HG02870 (cell line): ENCODE measurements around the gene C16orf95.
"Not testable (repeated sequence)": the region's sequence is repeated elsewhere in the genome, so short reads cannot be mapped to it uniquely, and the experiment has no call there.

Source experiments
- ATAC-seq: cut with Tn5 transposase; IDR thresholded peaks from one replicate; pipeline ENCODE4 v1.9.1; 2021; ENCODE audit warnings: mild to moderate bottlenecking, moderate library complexity; ENCODE audit not compliant: unreplicated experiment

Gene C16orf95

DNA sequence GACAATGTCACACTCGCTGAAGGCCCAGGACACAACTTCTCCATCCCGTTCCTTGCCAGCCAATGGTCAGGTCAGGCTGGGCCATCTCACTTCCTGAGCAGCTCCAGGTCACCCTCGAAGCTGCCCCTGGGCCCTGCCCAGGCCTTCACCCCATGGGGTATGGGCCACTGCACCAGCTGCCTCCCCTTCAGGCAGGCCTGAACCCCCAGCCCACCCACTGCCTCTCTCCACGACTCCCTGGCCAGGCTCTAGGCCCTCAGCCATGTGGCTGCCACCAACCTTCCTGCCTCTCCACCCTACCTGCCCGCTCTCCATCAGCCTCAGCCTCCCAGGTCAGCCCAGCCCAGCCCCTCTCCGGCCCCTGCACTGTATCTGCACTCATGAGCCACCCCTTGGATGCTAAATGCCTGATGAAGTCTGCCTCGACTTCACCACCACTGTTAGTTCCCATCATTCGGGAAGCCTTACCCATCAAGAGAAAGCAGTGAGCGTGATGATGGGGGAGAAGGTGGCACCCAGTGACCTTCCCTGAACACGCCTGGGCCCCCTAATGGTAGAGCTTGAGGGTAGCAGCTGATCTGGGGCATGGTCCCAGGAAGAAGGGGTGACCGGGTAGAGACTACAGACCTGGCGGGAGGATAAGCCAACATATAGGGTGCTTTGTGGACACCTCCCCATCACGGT lies 30.9 kb upstream of the C16orf95 start:
- no peak for ATAC-seq

DNA sequence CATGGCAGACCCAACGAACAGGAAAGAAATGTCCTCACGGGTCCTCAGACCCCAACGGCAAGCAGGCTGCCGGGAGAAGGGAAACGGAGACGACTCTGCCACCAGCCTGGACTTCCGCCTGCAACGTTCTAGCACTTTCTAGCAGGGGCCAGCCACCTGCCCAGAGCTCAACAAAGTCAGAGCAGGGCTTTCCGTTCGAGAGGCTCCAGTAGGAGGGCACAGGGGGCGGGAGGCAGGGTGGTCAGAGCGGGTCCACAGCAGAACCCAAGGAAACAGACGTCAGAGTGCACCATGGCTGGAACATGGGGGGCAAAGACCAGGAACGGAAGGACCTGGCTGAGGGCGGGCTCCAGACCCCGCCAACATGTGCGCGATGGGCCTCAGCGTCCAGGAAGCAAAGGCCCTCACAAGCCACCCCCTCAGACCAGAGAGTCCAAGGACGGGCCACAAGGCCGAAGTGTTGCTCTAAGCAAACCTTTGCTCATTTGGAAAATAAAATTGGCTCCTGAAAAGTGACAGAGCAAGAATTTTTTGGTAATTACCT lies 29.4 kb upstream of the C16orf95 start:
- ATAC-seq, result no peak

DNA sequence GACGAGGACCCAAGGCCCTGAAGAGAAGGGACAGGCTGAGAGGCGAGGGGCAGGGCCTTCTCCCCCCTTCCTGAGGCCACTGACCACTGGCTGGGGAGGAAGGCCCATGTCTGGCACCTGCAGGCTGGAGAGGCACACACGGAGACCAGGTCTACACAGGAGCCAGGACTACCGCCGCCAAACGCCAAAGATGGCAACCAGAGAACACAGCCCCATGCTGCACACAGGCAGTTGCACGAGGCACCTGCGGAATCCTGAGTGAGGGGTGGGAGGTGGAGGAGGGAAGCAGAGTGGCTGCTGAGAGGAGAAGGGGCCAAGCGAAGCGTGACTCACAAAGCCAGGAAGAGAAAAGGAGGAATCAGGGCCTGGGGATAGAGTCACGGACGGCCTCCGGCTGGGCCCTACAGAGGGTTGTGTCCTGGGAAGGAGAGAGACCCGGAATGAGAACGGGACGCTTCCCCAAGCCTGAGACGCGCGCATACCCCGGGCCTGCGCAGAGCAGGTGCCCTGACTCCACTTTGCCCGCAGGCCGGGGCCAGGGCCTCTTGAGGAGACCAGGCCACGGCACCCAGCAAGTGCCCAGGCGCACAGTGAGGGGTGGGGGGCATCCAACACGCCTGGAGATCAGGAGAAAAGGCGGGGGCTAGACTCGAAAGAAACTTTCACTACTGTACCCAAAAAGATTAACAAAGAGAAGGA lies 28.7 kb upstream of the C16orf95 start:
- ATAC-seq, result no peak

- no peak for ATAC-seq
Measured at GRCh38 chr16:87344931-87345631, 27.9 kb upstream of the C16orf95 start.

DNA sequence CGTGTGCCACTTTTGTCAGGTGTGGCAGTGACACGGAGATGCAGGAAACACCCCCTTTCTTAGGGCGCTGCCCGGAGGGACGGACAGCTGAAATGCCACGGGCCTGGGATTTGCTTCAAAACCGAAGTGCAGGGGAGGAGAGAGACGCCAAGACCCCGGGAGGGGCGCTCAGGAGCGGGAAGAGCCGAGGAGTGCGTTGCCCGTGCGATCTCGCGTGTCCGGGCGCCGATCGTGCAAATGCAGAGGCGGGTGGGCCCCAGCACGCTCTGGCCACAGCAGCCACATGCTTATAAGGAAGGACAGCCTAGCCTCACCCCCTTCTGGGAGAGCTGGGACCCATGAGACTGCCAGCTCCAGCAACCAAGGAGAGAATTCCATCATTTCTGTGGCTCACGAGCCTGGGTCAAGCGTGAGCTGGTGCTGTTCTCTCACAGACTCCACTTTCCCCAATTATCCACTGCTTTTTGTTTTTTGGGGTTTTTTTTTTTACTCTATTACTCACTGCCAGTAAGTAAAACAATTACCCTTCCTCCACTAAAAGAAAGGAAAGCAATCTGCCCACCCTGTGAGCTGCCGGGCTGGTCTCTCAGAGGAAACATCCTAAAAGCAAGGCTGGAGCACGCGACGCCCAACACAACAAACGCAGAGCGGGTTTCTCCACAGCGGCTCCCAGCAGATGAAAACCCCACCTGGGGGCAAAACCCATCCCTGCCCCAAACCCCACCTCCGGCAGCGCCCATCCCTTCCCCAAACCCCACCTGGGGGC lies 27.2 kb upstream of the C16orf95 start:
- no peak for ATAC-seq

GRCh38 chr16:87343753-87344050 lies 26.5 kb upstream of the C16orf95 start:
- no peak for ATAC-seq

DNA sequence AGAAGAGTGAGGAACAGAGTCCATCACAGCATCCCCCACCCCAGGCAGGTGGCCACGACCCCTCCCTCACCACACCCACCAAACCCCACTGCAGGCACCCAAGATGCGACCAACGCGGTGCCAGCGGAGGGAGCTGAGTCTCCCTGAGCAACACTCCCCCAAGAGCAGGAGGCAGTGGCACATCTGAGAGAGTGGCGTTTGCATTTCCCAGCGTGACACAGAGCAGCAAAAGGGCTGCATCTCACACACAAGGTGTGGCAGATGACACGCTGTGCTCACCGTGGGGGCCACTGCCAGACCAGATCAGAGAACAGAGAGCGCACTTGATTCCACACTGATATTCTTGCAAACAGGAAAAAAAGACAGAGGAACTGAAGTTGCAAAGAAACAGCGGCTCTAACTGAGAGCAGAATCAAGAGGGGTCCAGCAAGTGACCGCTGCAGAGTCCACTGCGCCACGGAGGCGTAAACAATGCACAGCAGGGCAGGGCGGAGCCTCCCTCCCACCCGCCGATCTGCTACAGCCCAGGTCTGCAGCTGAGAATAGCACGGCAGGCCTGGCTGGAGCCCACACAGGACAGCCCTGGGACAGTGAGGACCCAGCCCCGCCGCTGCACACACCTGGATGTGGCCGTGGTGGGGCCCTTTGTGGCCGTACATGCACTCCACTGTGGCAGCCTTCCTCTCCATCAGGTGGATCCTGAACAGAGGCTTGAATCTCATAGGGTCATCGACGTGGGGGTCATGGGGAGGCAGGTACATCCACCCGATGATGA lies 26.0 kb upstream of the C16orf95 start:
- ATAC-seq, result no peak

GRCh38 chr16:87342504-87342903 lies 25.3 kb upstream of the C16orf95 start:
- ATAC-seq, result no peak

GRCh38 chr16:87340198-87340597 lies 23.0 kb upstream of the C16orf95 start:
- no peak for ATAC-seq

- not testable (repeated sequence) for ATAC-seq
Measured at GRCh38 chr16:87339724-87340105, 22.5 kb upstream of the C16orf95 start.

- ATAC-seq, result no peak
Measured at GRCh38 chr16:87339086-87339723, 22.0 kb upstream of the C16orf95 start.

- ATAC-seq, result no peak
Measured at GRCh38 chr16:87338155-87338765, 21.1 kb upstream of the C16orf95 start.

GRCh38 chr16:87337262-87337771 lies 20.1 kb upstream of the C16orf95 start:
- ATAC-seq, result no peak

DNA sequence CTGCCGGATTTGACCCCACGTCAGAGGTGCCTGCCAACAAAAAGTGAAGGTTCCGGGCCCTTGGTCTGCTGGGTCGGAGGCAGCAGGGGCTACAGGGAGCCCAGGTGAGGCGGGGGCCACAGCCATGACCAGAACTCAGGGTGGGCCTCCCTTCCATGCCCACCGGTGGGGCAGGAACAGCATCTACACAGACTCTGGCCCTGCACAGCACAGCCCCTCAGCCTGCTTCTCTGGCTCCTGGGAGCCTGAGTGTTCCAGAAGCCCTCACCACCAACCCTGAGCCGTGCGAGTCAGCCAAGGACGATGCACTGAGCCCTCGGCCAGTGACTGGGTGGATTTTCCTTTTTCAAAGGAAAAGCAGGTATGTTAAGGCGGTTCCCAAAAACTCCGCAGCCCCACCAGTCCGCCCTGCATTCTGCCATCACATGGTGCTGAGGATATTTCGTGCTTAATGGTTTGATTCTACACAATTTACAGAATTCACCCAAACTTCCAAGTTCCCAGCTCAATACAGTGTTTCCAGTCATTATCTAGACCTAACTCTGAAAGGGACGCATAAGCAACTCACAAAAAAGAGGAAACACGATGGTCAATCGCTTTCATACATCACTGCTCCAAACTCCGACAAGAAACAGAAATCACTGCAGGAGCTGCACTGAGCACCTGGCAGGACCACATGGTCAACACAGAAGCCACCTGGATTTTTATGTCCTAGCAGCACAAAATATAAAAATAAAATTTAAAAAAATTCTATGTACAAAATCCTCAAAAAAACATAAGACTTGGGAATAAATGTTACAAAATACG lies 19.4 kb upstream of the C16orf95 start:
- ATAC-seq, result no peak

GRCh38 chr16:87335625-87336433 lies 18.6 kb upstream of the C16orf95 start:
- ATAC-seq, result no peak

DNA sequence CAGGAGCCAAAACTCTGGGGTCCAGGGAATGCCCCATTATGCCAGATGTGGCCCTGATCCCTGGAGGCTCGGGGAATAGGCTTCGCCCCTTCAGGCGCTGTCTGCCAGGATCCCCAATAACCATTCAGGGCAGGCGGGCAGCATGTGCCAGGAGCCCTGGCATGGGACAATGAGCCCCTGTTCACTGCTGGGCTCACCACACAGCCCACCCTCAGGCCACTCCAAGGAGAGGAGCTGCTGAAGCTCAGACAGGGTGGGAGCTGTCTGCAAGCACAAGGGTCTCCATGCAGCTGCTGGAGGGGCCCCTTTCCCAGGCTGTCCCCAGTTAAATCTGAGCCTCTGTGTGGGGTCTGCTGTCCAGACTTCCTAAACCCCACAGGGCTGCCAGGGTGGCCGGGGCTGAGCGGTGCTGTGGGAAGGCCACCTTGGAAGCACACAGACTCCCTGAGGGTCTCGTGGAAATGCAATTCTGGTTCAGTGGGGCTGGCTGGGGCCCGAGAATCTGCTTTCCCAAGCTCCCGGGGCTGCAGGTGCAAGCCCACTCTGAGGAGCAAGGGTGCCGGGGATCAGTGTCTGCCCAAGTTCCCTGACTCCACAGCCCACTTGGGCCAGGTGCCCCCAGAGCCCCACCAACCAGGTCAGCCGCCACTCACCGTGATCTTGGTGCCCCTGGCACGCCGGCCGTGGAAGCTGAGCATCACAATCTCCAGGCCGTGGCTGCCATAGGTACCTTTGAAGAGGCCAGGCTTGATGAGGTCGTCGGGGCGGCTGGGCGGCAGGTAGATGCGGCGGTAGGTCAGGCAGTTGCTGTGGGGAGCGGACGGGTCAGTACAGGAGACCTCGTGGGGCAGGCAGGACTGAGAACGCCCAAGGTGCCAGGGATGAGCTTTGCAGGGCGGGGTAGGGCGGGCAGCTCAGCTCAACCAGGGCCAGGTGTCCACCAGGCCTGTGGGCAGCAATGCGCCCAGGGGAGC lies 17.7 kb upstream of the C16orf95 start:
- ATAC-seq, result no peak
